Activated CD8-positive, alpha-beta memory T cell treated with anti-CD3 and anti-CD28 coated beads, Interleukin-2, amount 50 U/mL, for 48 hours (primary cell): ENCODE data around the gene SIPA1L3.

Source experiments
- DNase-seq: peaks from one replicate; pipeline ENCODE4 v3.0.0-alpha.2; 2020

SIPA1L3 gene

DNA sequence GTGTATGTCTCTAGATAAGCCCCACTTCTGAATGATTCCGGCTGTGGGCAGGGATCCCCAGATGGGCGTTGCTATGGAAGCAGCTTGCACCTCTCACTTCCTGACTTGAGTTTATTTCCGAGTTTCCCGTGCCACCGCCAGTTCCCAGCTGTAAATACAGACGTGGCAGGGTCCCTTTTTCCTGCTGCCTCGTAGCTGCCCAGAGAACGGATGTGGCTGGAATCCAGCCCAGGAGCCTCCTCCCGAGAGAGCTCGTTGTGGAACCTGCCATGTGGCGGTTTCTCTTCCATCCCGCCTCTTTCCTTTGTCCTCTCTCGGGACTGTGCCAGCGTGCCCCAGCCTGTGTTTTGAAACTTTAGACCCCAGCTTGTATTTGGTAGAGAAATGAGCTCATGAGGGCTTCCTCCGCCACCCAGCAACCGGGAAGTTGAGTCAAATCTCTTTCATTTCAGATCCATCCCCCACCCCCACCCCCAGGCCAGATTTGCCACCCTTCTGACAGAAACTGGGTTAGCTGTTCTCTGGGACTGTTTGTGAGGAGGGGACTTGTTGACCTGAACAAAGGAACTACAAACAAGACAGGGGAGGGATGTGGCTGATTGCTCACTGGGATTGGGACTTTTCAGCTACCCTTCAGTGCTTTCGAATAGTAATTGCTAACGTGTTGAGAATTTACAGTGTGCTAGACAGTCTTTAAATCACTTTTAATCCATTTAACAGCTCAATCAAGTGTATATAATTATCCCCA lies 96.6 kb downstream of the SIPA1L3 start:
- DNase-seq = peak; percentile 60

DNA sequence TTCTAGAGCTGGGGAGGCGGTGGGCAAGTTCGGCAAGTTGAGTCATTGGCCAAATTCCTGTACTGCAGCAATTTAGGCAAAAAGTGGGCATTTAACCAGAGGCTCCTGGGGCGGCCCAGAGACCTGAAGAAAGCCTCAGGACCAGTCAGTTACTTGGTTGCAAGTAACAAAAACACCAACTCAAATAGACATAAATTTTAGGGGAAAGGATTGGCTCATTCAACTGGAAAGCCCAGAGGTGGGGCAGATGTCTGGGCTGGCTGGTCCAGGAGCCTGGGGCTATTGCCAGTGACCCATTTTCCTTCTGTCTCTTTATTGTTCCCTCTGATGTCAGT lies 97.1 kb downstream of the SIPA1L3 start:
- DNase-seq = no peak

DNA sequence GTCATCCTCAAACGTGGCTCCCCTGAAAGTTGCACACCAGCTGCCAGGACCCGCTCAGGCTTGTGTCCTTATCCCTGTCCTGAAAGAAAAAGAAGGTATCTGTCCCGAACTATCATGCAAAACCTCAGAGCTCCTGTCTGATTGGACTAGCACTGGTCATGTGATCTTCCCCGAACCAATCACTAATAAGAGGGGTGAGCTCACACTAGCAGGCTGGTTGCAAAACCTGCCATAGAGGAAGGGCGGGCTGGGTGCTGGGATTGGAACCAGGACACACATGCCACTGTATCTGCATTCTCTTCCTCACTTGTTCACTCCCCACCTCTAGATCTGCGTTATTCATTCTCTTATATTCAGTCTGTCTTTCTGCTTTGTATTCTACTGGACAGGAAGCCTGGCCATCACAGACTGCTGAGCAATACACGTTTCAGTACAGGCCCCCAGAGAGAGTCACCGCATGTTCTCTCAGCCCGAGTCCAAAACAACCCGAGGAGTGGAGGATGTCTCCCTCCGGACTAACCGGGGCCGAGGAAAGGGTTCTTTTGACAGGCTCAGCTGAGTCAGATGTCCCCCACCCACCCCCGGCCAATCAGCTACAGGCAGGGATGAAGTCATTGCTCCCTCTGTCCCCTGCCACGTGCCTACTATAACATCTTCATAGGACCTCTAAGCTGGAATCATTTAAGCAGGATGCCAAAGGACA lies 97.7 kb downstream of the SIPA1L3 start:
- no peak for DNase-seq

DNA sequence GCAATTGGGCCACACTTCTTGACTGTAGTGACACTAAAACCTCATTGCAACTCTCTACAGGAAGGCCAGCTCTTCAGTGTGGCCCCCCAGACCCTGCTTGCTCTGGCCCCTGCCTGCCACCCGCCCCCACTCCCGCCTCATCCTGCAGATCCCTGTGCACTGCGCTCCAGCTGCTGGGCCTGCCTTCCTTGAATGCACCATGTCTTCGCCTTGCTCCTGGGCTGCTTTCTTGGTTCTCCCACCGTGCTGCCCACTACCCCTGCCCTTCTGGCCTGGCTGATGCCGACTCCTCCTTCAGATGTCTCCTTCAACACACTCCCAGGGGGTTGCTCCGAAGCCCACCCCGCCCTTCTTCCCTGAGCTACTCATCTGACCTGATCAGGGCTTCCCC lies 98.2 kb downstream of the SIPA1L3 start:
- DNase-seq = no peak

DNA sequence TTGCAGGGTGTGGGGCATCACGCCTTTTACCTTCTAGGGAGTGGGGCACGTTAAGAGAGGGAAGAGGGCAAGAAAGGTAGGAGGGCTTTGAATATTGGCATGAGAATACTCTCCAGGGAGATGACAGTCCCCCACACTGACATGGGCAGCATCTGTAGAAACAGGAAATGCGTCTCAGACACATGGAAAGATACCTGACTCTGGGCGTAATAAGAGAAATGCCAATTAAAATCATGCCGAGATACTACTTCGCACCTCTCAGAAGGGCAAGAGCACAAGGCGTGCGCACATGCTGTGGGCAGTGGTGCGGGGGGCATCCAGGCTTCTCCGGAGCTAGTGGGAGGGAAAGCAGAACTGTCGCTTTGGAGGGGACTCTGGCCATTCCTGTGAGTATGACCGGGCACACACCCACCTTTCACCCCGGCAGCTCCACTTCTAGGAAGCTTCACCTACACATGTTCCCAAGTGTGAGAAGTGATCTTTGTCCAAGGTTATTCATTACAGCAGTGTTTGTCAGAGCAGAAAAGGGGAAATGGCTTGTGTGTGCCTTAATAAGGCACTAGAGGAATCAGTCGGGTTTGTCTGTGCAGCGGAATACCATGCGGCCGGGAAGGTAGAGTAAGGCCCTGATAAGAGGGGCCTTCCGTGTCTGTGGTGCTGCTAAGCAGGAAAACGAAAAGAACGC lies 99.5 kb downstream of the SIPA1L3 start:
- DNase-seq = no peak

DNA sequence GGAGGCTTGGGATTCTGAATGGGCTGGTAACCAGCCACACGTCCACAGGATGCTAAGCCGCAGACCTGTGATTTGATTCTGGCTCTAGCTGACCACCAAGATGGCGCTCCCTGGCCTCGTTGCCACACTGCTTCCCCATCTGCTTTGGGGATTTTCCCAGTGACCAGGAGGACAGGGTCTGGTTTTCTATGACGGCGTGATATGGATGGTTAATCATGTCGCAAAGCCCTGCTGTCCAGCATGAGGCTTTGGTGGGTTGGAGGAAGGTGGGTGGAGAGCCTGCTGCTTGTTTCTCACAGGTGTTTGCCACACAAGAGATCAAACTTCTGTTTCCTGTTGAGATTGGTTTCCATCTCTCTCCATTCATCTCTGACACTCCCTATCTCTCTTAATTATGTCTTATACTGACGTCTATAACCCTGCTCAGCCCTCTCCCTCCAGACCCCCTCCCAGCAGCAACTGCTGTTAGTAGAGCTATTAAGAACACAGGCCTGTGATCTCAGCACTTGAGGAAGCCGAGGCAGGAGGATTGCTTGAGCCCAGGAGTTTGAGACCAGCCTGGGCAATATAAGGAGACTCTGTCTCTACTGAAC lies 102.7 kb downstream of the SIPA1L3 start:
- DNase-seq = no peak

DNA sequence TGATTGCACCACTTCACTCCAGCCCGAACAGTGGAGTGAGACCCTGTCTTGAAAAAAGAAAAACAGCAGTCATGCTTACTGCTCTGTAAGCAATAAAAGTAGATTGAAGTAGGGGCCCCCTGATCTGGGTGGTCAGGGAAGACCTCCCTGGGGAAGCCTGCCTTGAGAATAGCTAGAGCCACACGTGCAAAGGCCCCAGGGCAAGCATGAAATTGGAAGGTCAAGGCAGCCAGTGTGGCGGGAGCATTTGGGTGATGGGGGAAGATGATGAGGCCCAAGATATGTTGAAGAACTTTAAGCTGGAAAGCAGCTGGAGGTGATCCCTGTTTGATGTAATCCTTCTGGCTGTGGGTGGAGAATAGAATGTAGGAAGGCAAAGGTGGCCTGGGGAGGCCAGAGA lies 104.4 kb downstream of the SIPA1L3 start:
- no peak for DNase-seq

DNA sequence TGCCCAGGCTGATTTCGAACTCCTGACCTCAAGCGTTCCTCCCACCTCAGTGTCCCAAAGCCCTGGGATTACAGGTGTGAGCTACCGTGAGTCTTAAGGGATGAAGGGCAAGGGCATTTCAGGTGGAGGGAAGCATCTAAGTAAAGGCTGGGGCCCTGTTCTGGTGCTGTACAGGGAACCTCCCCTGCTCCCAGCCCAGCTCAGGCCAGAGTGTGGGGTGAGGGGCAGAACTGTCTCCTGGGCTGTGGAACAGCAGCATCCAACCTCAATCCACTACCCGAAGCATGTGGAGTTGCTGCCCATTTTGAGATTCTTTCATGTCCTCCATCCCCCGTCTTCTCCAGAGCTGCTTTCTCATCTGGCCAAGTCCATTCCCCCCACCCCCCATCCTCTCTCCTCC lies 105.3 kb downstream of the SIPA1L3 start:
- DNase-seq = no peak

DNA sequence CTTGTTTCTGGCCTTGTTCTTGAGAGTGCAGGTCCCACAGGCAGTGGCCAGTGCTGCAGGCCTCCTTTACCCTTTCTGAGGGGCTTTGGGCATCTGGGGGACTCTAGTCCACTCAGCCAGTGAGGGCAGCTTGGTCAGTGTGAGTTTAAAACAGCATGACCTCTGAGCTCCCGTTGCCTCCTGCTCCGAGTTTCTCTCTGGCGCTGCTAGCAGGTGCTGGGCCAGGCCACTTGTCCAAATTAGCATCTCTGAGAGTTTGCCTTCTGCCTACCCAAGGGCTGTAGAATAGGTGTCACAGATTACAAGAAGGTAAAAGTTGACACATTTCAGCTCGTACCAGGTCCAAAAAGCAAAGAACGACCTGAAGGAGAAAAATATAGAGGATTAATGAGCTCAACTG lies 105.9 kb downstream of the SIPA1L3 start:
- DNase-seq = no peak

DNA sequence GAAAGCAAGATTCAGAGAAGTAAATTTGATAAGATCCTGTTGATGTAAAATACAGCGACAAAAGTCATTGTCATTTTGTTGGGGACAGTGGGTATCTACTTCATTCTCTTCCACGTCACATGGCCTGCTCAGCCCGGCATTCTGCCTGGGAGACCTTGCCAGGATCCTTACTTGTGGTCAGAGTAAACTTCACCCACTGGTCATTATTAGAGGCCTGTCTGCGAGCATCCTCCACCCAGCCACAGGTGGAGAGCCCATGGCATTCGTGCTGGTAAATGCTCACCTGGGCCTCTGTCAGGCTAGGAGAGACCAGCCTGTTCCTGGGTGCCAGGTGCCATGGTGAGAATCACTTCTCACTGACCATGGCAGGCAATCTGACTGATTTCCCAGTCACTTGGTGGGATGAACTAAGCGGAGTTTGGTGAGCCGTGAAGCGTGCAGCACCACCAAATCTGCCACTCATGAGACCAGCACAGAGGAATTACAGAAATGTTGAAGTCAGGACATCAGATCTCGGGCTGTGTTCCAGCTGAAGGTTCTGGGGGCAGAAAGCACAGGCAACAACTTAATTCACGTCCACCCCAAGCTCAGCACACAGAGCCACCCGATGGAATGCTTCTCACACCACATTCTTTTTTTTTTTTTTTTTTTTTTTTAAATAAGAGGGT lies 107.0 kb downstream of the SIPA1L3 start:
- DNase-seq = no peak

DNA sequence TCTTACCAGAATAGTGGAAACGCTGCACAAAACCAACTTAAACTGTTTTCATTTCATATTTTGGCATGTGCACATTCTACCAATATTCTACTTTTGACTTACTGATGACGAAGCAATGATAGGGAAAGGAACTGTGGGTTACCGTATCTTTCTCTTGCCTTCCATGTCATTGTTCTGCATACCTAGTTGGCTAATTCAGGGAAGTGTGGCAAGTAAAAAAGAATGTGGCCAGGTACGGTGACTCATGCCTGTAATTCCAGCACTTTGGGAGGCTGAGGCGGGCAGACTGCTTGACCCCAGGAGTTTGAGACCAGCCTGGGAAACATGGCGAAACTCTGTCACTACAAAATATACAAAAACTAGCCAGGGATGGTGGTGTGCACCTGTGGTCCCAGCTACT lies 108.2 kb downstream of the SIPA1L3 start:
- no peak for DNase-seq

DNA sequence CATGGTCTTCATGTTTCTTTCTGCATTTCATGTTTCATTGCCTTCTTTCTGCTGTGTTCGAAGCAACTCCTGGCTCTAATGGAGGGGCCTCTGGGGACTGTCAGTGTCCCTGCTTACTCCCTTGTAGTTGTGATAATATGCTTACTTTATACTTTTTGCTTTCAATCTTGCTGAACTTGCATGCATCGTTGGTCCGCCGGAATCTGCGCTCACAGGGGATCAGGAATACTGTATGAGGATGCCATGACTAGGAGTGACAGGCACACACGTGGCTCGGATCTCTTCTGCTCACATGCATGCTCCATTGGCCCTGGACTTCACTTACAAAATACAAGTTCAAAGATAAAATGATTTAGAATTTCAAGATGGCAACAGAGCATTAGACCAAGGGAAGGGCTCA lies 108.8 kb downstream of the SIPA1L3 start:
- DNase-seq = no peak

DNA sequence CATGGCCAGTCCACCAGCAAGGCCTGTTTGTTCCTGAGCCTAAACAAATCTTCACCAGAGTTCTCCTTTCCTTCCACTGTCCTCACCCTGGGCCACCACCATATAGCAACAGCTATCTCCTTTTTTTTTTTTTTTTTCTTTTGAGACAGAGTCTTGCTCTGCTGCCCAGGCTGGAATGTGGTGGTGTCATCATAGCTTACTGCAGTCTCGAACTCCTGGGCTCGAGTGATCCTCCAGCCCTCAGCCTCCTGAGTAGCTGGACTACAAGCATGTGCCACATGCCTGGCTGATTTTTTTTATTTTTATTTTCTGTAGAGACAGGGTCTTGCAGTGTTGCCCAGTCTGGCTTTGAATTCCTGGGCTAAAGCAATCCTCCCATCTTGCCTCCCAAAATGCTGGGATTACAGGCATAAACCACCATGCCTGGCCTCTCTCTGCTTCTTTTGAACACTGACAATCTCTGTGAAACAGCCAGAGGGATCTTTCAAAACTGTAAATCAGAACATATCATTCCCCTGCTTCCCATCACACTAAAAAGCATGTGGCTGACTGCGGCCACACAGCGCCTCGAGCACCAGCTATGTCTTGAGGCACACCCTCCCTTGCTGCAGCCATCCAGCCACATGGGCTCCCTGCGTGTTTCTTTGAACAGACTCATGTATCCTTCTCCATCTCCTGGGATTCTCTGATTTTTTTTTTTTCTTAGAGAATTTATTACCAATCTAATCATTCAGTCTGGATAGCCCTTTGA lies 110.6 kb downstream of the SIPA1L3 start:
- no peak for DNase-seq

DNA sequence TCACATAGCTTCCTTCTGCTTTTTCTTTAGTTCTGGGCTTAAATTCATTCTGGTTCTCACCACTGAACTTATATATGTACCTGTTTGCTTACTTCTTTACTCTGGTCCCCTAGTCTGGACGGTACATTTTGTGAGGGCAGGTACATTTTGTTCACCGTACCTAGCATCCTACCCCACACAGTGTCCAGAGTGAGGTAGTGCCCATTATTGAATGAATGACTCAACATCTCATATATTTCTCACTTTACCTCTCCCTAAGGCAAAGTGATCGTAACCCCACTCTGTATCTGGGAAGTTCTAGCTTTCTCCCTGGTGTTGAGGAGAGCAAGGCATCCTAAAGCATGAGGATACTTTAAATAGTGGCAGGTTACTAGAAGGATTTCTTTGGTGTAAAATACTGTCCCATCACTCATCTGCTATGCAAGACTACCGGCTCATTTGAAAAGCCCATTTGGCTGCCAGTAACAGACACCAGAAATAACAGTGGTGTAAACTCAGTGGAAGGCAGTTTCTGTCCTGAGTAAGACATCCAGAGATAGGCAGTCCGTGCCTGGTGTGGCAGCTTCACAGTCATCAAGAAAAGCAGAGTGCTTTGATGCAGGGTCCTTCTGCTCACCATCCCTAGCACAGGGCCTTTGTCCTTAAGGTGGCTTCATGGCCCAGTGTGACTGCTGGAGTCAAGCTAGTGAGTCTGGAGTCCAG lies 111.8 kb downstream of the SIPA1L3 start:
- no peak for DNase-seq

DNA sequence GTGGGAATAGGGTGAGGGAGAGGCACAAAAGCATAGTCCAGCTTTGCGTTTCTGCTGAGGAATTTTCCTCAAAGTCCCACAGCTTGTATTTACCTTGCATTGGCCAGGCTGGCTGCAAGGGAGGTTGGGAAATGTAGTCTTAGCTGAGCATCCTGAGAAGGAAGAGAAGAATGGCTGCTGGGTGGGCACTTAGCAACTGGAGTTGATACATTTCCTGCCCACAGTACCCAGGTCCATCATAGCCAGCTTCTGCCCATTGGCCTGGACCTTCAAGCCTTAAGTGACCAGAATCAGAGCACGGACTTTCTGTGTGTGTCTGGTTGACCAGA lies 112.4 kb downstream of the SIPA1L3 start:
- no peak for DNase-seq

DNA sequence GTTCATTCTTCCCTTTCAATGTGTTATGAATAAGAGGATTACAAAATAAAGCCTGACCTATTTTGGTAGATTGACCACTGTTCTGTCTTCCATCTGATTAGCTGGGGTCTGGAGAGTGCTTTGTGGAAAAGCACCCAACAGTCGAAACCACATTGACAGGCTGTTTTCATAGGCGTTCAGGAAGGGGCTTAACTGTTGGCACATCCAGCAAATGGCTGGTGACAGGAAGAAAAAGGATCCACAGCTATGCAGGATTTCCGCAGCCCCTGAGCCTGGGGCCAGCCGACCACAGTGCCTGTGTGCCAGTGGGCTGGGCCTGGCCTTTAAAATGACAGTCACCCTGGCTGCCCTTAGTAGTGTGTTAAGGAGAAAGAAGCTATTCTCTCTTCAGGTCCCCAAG lies 113.3 kb downstream of the SIPA1L3 start:
- no peak for DNase-seq

DNA sequence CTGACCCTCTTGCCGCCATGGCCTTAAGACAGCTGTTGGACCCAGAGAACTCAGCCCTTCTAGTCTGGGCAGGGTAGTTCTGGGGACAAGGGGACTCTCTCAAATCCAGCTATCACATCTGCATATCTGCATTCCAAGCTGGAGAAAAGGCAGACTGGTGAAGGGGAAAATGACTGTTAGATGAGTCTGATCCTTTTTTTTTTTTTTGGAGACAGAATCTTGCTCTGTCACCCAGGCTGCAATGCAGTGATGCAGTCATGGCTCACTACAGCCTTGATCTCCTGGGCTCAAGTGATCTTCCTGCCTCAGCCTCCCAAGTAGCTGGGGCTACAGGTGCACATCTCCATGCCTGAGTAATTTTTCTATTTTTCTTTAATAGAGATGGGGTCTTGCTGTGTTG lies 114.3 kb downstream of the SIPA1L3 start:
- DNase-seq = no peak

DNA sequence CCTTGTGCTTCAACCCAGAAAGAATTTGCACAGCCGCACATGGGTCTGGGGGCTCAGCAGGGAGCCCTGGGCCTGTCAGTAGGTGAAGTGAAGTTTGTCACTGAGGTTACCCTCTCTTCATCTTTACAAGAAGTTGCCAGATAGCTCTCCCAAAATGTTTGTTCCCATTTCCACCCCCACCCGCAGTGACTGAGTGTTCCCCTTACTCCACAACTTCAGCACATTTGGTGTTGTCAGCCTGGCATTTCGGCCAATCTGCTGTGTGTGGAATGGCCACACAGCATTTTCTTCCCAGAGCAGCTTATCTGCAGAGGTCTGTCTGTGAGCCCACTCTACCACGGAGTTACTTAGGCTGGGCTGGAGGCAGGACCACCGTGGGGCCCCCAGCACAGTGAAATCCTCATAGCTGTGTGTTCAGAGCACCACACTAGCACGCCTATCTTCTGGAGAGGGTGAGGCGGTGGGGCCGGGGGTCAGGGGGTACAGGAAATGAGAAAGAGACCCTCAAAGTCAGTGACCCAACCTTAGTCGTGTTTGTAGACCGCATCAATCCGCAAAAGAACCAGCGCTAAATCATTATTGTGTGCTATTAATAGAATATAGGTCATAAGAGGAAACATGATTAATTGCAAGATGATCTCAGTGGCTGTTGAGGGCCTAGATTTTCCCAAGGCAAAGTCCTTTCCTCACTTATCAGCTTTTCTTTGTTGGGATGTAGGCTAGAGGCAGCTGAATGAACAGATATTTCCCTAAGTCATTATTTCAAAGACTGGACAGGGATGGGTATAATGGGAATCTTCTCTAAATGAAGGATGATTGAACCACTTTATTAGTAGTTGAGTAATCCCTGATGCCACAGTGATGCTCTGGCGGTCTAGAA lies 116.0 kb downstream of the SIPA1L3 start:
- DNase-seq = no peak

DNA sequence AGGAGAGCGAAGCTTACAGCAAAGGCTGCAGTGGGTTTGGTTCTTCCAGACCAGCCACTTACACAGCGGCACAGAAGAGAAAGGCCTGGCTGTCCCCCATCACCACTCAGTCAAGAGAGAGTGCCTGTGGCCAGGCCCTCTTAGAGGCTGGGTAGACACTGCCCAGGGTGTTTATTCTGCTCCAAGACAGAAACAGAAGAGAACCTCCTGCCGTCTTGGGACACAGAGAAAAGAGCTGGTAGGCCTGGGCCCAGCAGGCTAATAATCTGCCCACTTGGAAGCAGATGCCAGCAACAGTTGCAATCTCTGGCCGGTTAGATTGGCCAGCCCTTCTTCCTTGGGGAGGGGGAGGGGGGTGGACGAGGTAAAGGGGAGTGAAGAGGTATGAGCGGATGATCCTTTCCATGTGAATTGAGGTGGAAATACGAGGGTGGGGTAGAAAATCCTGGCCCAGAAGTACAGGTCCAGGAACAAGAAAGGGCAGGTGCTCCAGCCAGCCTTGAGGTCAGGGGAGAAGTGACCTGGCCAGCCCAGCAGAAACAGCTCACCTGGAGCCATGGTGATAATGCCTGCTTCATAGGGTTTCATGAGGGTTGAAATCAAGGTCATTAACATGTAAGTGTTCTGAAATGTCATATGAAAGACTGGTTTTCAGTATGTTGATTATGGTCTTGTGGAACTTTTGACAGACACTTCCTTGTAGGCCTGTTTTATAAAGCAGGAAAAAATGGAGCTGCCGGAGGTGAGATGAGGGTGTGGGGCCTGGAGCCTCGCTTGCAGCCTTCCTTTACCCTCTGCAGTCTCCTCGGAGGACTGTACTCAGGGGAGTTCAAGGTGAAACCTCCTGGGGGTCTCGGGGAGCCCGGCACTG lies 116.9 kb downstream of the SIPA1L3 start:
- DNase-seq = no peak
